Measurements from ENCODE around the gene IVNS1ABP.

IVNS1ABP gene

GRCh38 chr1:185325413-185325812 is 8.4 kb upstream of the IVNS1ABP start:
- TF ChIP-seq MAX (IDR thresholded peaks at IDR 0.05) (no peak), TAF1 (IDR thresholded peaks at IDR 0.05; ENCODE audit: low read depth) (no peak), NFIC (IDR thresholded peaks at IDR 0.05) (no peak), EP300 (IDR thresholded peaks at IDR 0.05; ENCODE audit: borderline replicate concordance) (no peak), RAD21 (IDR thresholded peaks at IDR 0.05; ENCODE audit: low read depth) (no peak), TCF12 (IDR thresholded peaks at IDR 0.05; ENCODE audit: low read depth) (no peak), YY1 (IDR thresholded peaks at IDR 0.05; ENCODE audit: low read depth) (no peak), EGR1 (IDR thresholded peaks at IDR 0.05) (no peak), ZBTB7A (IDR thresholded peaks at IDR 0.05; ENCODE audit: low read depth) (no peak), TEAD4 (IDR thresholded peaks at IDR 0.05) (no peak), CEBPB (IDR thresholded peaks at IDR 0.05) (no peak), FOXM1 (IDR thresholded peaks at IDR 0.05; ENCODE audit: borderline replicate concordance, low read depth) (no peak), CREB1 (IDR thresholded peaks at IDR 0.05; ENCODE audit: low read depth) (no peak)
- TF ChIP-seq, protein P1, sequence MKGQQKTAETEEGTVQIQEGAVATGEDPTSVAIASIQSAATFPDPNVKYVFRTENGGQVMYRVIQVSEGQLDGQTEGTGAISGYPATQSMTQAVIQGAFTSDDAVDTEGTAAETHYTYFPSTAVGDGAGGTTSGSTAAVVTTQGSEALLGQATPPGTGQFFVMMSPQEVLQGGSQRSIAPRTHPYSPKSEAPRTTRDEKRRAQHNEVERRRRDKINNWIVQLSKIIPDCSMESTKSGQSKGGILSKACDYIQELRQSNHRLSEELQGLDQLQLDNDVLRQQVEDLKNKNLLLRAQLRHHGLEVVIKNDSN (IDR thresholded peaks at IDR 0.05): no peak
- TF ChIP-seq, protein P2, sequence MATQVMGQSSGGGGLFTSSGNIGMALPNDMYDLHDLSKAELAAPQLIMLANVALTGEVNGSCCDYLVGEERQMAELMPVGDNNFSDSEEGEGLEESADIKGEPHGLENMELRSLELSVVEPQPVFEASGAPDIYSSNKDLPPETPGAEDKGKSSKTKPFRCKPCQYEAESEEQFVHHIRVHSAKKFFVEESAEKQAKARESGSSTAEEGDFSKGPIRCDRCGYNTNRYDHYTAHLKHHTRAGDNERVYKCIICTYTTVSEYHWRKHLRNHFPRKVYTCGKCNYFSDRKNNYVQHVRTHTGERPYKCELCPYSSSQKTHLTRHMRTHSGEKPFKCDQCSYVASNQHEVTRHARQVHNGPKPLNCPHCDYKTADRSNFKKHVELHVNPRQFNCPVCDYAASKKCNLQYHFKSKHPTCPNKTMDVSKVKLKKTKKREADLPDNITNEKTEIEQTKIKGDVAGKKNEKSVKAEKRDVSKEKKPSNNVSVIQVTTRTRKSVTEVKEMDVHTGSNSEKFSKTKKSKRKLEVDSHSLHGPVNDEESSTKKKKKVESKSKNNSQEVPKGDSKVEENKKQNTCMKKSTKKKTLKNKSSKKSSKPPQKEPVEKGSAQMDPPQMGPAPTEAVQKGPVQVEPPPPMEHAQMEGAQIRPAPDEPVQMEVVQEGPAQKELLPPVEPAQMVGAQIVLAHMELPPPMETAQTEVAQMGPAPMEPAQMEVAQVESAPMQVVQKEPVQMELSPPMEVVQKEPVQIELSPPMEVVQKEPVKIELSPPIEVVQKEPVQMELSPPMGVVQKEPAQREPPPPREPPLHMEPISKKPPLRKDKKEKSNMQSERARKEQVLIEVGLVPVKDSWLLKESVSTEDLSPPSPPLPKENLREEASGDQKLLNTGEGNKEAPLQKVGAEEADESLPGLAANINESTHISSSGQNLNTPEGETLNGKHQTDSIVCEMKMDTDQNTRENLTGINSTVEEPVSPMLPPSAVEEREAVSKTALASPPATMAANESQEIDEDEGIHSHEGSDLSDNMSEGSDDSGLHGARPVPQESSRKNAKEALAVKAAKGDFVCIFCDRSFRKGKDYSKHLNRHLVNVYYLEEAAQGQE (IDR thresholded peaks at IDR 0.05; ENCODE audit: low read depth): no peak

GRCh38 chr1:185324118-185324517 is 7.1 kb upstream of the IVNS1ABP start:
- TF ChIP-seq ZBTB7A (IDR thresholded peaks at IDR 0.05; ENCODE audit: low read depth) (no peak), MAX (IDR thresholded peaks at IDR 0.05) (no peak), EGR1 (IDR thresholded peaks at IDR 0.05) (no peak), TAF1 (IDR thresholded peaks at IDR 0.05; ENCODE audit: low read depth) (no peak), TCF12 (IDR thresholded peaks at IDR 0.05; ENCODE audit: low read depth) (no peak), CREB1 (IDR thresholded peaks at IDR 0.05; ENCODE audit: low read depth) (no peak), NFIC (IDR thresholded peaks at IDR 0.05) (no peak), FOXM1 (IDR thresholded peaks at IDR 0.05; ENCODE audit: borderline replicate concordance, low read depth) (no peak), CEBPB (IDR thresholded peaks at IDR 0.05) (no peak), EP300 (IDR thresholded peaks at IDR 0.05; ENCODE audit: borderline replicate concordance) (no peak), YY1 (IDR thresholded peaks at IDR 0.05; ENCODE audit: low read depth) (no peak), RAD21 (IDR thresholded peaks at IDR 0.05; ENCODE audit: low read depth) (no peak), TEAD4 (IDR thresholded peaks at IDR 0.05) (no peak)
- TF ChIP-seq, protein P2 (IDR thresholded peaks at IDR 0.05; ENCODE audit: low read depth): no peak
- TF ChIP-seq, protein P1 (IDR thresholded peaks at IDR 0.05): no peak

GRCh38 chr1:185322636-185323035 is 5.6 kb upstream of the IVNS1ABP start:
- no peak for TF ChIP-seq TEAD4 (IDR thresholded peaks at IDR 0.05)
- no peak for TF ChIP-seq ZBTB7A (IDR thresholded peaks at IDR 0.05; ENCODE audit: low read depth)
- no peak for TF ChIP-seq CEBPB (IDR thresholded peaks at IDR 0.05)
- no peak for TF ChIP-seq YY1 (IDR thresholded peaks at IDR 0.05; ENCODE audit: low read depth)
- no peak for TF ChIP-seq NFIC (IDR thresholded peaks at IDR 0.05)
- TF ChIP-seq, protein P2 (IDR thresholded peaks at IDR 0.05; ENCODE audit: low read depth): no peak
- no peak for TF ChIP-seq TCF12 (IDR thresholded peaks at IDR 0.05; ENCODE audit: low read depth)
- TF ChIP-seq EP300 (IDR thresholded peaks at IDR 0.05; ENCODE audit: borderline replicate concordance): no peak
- TF ChIP-seq CREB1 (IDR thresholded peaks at IDR 0.05; ENCODE audit: low read depth): no peak
- no peak for TF ChIP-seq FOXM1 (IDR thresholded peaks at IDR 0.05; ENCODE audit: borderline replicate concordance, low read depth)
- no peak for TF ChIP-seq TAF1 (IDR thresholded peaks at IDR 0.05; ENCODE audit: low read depth)
- TF ChIP-seq MAX (IDR thresholded peaks at IDR 0.05): no peak
- TF ChIP-seq, protein P1 (IDR thresholded peaks at IDR 0.05): no peak
- no peak for TF ChIP-seq EGR1 (IDR thresholded peaks at IDR 0.05)
- no peak for TF ChIP-seq RAD21 (IDR thresholded peaks at IDR 0.05; ENCODE audit: low read depth)

Measured in Ishikawa (cell line).